ENCODE measurements around the gene ADAM11.

- TF ChIP-seq ZBTB34 (CRISPR knock-in tag; IDR thresholded peaks at IDR 0.05) = no peak
- no peak for TF ChIP-seq SP1 (IDR thresholded peaks at IDR 0.05)
- no peak for TF ChIP-seq SP1 (CRISPR knock-in tag; IDR thresholded peaks at IDR 0.05)
- TF ChIP-seq CSRNP1 (CRISPR knock-in tag; IDR thresholded peaks at IDR 0.05) = no peak
- no peak for TF ChIP-seq ETV6 (CRISPR knock-in tag; conservative IDR thresholded peaks at IDR 0.05)
- no peak for TF ChIP-seq NFE2L2 (IDR thresholded peaks at IDR 0.05; ENCODE audit: low read length)
- no peak for TF ChIP-seq CTCF (CRISPR knock-in tag; IDR thresholded peaks at IDR 0.05)
- no peak for TF ChIP-seq WIZ (CRISPR knock-in tag; IDR thresholded peaks at IDR 0.05)
- TF ChIP-seq ZNF274 (CRISPR knock-in tag; IDR thresholded peaks at IDR 0.05) = no peak
- no peak for TF ChIP-seq FOXA1 (IDR thresholded peaks at IDR 0.05)
- TF ChIP-seq FOXA1 (CRISPR knock-in tag; IDR thresholded peaks at IDR 0.05) = no peak
- TF ChIP-seq USF2 (IDR thresholded peaks at IDR 0.05; ENCODE audit: low read depth, low read length) = no peak
- TF ChIP-seq USF2 (CRISPR knock-in tag; IDR thresholded peaks at IDR 0.05; ENCODE audit: borderline replicate concordance) = no peak
- TF ChIP-seq AHDC1 (CRISPR knock-in tag; IDR thresholded peaks at IDR 0.05; ENCODE audit: borderline replicate concordance) = no peak
- no peak for TF ChIP-seq TBX3 (IDR thresholded peaks at IDR 0.05; ENCODE audit: borderline replicate concordance)
Observed at GRCh38 chr17:44751331-44751730, 7.5 kb upstream of the ADAM11 start.
